ENCODE results near the gene ARL2. TPM values are rescaled to one million over a fixed set of nuclear protein-coding genes. Genes with fewer than 3 reads are reported as not detected.

The ARL2 gene
- 91.6 and 106 TPM in 2 replicates for total RNA-seq (ENCODE audit: low replicate concordance)

GRCh38 chr11:65013888-65014725 is at the start of gene ARL2:
TSS of gene ARL2 (plus strand) at chr11:65014160. CDS start at chr11:65014208, 48 bp downstream.

GRCh38 chr11:64971421-64972233 is 42.3 kb upstream of the ARL2 start, which contains the start of gene MAJIN:
TSS of gene MAJIN (minus strand) at chr11:64972108. CDS start at chr11:64959405, 12,703 bp downstream.

GRCh38 chr11:64996710-64997380 is 17.1 kb upstream of the ARL2 start, which contains the start of gene BATF2:
TSS of gene BATF2 (minus strand) at chr11:64996971. CDS start at chr11:64996914, 57 bp downstream.

GRCh38 chr11:65027213-65028067 is 13.5 kb downstream of the ARL2 start, which contains the start of gene SNX15:
TSS of gene SNX15 (plus strand) at chr11:65027439. CDS start at chr11:65027538, 99 bp downstream.

GRCh38 chr11:65040847-65041622 is 27.1 kb downstream of the ARL2 start, which contains the start of gene SAC3D1:
TSS of gene SAC3D1 (plus strand) at chr11:65041210. CDS start at chr11:65041293, 83 bp downstream.

GRCh38 chr11:65058419-65059054 is 44.6 kb downstream of the ARL2 start, which contains the start of gene NAALADL1:
TSS of gene NAALADL1 (minus strand) at chr11:65058553. CDS start at chr11:65058521, 32 bp downstream.

Other genes starting within 250 kb of the ARL2 start
- gene SF1, start 235.6 kb upstream of the ARL2 start, total RNA-seq (ENCODE audit: low replicate concordance), result 47.5 and 50.9 TPM in 2 replicates
- gene MAP4K2, start 210.9 kb upstream of the ARL2 start, total RNA-seq (ENCODE audit: low replicate concordance), result 4.7 and 7.2 TPM in 2 replicates
- gene MEN1, start 203.6 kb upstream of the ARL2 start, total RNA-seq (ENCODE audit: low replicate concordance), result 11.1 and 11.3 TPM in 2 replicates
- under 0.01 and 0.08 TPM in 2 replicates for gene CDC42BPG, start 169.5 kb upstream of the ARL2 start, total RNA-seq (ENCODE audit: low replicate concordance)
- gene EHD1, start 135.5 kb upstream of the ARL2 start, total RNA-seq (ENCODE audit: low replicate concordance), result 71.9 and 97.1 TPM in 2 replicates
- 5.6 and 9.2 TPM in 2 replicates for gene ATG2A, start 97.0 kb upstream of the ARL2 start, total RNA-seq (ENCODE audit: low replicate concordance)
- 4.3 and 8.9 TPM in 2 replicates for gene PPP2R5B, start 89.5 kb upstream of the ARL2 start, total RNA-seq (ENCODE audit: low replicate concordance)
- not detected in 2 replicates for gene GPHA2, start 78.3 kb upstream of the ARL2 start, total RNA-seq (ENCODE audit: low replicate concordance)
- not detected in 2 replicates for gene MAJIN, start 42.1 kb upstream of the ARL2 start, total RNA-seq (ENCODE audit: low replicate concordance)
- 0.15 TPM in 1 of 2 replicates, not detected in the other for gene BATF2, start 17.2 kb upstream of the ARL2 start, total RNA-seq (ENCODE audit: low replicate concordance)
- gene SNX15, start 13.3 kb downstream of the ARL2 start, total RNA-seq (ENCODE audit: low replicate concordance), result 5.9 TPM in 2 replicates
- 6.3 and 8.6 TPM in 2 replicates for gene SAC3D1, start 27.1 kb downstream of the ARL2 start, total RNA-seq (ENCODE audit: low replicate concordance)
- 13.1 and 25.5 TPM in 2 replicates for gene NAALADL1, start 44.4 kb downstream of the ARL2 start, total RNA-seq (ENCODE audit: low replicate concordance)
- gene CDCA5, start 69.9 kb downstream of the ARL2 start, total RNA-seq (ENCODE audit: low replicate concordance), result 0.35 and 2.2 TPM in 2 replicates
- 21.5 and 40.3 TPM in 2 replicates for gene ZFPL1, start 70.1 kb downstream of the ARL2 start, total RNA-seq (ENCODE audit: low replicate concordance)
- 215 and 350 TPM in 2 replicates for gene VPS51, start 82.1 kb downstream of the ARL2 start, total RNA-seq (ENCODE audit: low replicate concordance)
- gene TM7SF2, start 97.7 kb downstream of the ARL2 start, total RNA-seq (ENCODE audit: low replicate concordance), result 7.6 and 8.8 TPM in 2 replicates
- gene ZNHIT2, start 103.5 kb downstream of the ARL2 start, total RNA-seq (ENCODE audit: low replicate concordance), result 3.0 and 7.5 TPM in 2 replicates
- gene FAU, start 108.0 kb downstream of the ARL2 start, total RNA-seq (ENCODE audit: low replicate concordance), result 499 and 518 TPM in 2 replicates
- 25.4 and 41.2 TPM in 2 replicates for gene MRPL49, start 108.2 kb downstream of the ARL2 start, total RNA-seq (ENCODE audit: low replicate concordance)
- 11.7 and 19.7 TPM in 2 replicates for gene SYVN1, start 120.4 kb downstream of the ARL2 start, total RNA-seq (ENCODE audit: low replicate concordance)
- gene SPDYC, start 156.1 kb downstream of the ARL2 start, total RNA-seq (ENCODE audit: low replicate concordance), result not detected in 2 replicates
- 49.4 and 94.9 TPM in 2 replicates for gene CAPN1, start 167.8 kb downstream of the ARL2 start, total RNA-seq (ENCODE audit: low replicate concordance)
- 3.4 and 3.9 TPM in 2 replicates for gene POLA2, start 247.8 kb downstream of the ARL2 start, total RNA-seq (ENCODE audit: low replicate concordance)